ENCODE results near the gene MPV17.
"Not testable (repeated sequence)": the region's sequence is repeated elsewhere in the genome, so short reads cannot be mapped to it uniquely, and the experiment has no call there.

Gene MPV17

GRCh38 chr2:27322766-27323595, at the start of gene MPV17:
MPV17 (minus strand) TSS chr2:27323097; CDS start chr2:27322517, 580 bp downstream.
- DNase-seq, result peak; percentile 70 to 83

DNA sequence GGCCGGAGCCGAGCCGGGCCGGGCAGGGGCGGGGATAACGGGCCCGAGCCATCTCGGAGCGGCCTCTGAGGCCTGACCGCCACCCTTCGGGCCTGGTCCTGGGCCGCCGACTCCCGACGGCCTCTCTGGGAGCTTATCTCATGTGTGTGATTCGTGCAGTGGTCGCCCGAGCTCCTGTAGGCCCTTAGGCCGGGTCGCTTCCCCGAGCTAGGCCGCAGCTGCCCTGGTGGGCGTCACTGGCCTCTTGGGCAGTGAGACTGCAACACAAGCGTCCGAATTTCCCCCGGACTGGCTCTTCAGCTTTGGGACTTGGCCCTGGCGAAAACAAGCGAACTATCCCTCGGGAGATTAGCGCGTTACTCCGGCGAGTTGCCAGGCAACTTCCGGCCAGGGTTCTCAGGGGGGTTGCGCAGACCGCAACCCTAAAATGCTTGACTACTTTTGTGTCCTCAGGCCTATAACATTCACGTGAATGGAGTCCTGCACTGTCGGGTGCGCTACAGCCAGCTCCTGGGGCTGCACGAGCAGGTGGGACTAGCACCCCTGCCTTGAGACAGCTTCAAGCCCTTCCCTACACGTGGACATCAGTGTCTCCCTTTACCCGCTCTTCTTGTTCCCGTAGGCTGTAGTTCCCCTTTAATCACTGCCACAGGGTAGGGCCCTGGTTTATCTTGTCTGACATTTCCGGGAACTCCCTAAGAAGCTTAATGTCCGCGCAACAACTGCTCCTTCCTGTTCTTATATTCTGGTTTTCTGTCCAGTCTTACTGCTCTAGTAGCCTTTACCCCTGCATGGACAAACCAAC, 48.1 kb upstream of the MPV17 start:
- no peak for DNase-seq

DNA sequence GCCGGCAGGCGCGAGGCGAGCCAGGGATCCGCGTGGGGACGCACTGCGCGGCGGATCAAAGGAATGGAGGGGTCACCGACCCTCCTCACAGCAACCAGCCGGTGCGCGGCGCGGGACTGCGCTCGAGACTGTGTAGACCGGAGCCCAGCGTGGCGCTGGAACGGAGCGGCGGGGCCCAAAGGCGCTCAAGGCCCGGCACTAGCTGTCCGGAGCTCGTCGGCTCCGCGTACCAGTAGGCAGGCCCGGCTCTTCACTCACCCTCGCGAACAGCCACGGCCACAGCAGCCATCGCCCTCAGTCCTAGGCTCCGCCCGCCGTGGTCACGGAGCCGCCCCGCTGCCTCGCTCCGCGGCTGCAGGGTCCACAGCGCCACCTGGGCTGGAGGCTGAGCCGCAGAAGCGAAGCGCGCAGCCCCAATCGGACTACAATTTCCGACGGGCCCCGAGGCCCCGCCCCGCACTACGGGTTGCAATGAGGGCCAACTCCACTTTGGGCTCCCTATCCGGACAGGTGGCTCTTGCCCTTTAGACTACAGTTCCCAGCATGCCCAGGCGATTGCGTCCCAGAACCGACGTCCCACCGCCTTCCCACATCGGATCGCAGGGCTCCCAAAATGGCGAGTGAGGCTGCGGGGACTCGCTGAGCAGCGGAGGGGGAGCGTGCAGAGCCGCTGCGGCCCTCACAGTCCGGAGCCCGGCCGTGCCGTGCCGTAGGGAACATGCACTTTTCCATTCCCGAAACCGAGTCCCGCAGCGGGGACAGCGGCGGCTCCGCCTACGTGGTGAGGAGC, 47.3 kb upstream of the MPV17 start, which contains the start of the genes EIF2B4 and SNX17:
TSS of gene EIF2B4 (minus strand) at position 313 of the 790 bp plus-strand sequence. CDS start at position 289, 24 bp downstream.
TSS of gene SNX17 (plus strand) at position 591 of the 790 bp plus-strand sequence. CDS start at position 719, 128 bp downstream.
- peak; percentile 93 to 96 for DNase-seq

DNA sequence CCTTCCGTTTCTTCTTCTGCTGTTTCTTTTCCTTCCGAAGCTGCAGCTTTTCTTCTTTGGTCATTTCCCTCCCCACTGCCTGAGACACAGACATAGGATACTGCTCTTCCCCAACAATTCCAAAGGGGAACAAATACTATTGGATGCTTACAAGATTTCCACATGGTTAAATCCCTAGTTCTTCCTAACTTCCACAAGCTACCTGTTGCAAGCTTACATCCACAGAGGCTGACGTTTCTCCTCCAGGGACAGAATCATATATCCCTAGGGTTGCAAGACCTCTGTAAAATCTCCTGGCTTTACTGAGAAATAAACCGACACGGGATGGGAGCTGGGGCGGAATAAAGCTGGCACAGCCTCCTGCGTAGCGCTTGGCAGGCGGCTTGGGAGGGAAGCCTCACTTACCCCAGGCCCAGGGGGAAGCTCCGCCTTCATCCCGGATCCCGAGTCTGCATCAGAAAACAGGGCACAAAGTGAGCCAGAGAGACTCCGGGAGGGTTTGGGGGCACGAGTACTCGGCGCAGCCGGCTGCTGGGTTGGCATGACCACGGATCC, 46.7 kb upstream of the MPV17 start:
- DNase-seq, result peak in 1 of 2 experiments; percentile 29

GRCh38 chr2:27363933-27364332, 41.0 kb upstream of the MPV17 start:
- DNase-seq, result no peak

GRCh38 chr2:27362678-27363420, 40.0 kb upstream of the MPV17 start:
- DNase-seq, result no peak

- peak; percentile 97 to 98 for DNase-seq
Measured at GRCh38 chr2:27356382-27357181, 33.7 kb upstream of the MPV17 start, which contains the start of gene GTF3C2. GTF3C2 (minus strand) TSS chr2:27356764; CDS start chr2:27343554, 13,210 bp downstream.

GRCh38 chr2:27356056-27356381, 33.1 kb upstream of the MPV17 start:
- DNase-seq, result no peak

DNA sequence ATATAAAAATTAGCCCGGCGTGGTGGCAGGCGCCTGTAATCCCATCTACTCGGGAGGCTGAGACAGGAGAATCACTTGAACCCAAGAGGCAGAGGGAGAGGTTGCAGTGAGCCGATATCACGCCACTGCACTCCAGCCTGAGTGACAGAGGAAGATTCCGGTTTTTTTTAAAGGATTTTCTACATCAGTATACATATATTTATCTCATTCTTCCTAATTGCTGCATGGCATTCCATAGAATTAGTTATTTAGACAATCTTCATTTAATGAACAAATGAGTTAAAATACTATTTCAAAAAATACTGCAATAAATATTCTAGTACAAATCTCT, 31.7 kb upstream of the MPV17 start:
- no peak for DNase-seq

- no peak for DNase-seq
Measured at GRCh38 chr2:27353762-27354596, 31.1 kb upstream of the MPV17 start.

DNA sequence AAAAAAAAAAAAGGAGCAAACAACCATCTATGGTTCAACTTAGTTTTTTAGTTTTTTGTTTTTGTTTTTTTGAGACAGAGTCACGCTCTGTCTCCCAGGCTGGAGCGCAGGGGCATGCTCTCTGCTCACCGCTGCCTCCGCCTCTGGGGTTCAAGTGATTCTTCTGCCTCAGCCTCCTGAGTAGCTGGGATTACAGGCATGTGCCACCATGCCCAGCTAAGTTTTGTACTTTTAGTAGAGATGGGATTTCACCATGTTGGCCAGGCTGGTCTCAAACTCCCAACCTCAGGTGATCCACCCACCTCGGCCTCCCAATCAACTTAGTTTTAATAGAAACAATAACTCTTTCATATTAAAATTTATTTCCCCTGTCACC, 30.5 kb upstream of the MPV17 start:
- not testable (repeated sequence) for DNase-seq

DNA sequence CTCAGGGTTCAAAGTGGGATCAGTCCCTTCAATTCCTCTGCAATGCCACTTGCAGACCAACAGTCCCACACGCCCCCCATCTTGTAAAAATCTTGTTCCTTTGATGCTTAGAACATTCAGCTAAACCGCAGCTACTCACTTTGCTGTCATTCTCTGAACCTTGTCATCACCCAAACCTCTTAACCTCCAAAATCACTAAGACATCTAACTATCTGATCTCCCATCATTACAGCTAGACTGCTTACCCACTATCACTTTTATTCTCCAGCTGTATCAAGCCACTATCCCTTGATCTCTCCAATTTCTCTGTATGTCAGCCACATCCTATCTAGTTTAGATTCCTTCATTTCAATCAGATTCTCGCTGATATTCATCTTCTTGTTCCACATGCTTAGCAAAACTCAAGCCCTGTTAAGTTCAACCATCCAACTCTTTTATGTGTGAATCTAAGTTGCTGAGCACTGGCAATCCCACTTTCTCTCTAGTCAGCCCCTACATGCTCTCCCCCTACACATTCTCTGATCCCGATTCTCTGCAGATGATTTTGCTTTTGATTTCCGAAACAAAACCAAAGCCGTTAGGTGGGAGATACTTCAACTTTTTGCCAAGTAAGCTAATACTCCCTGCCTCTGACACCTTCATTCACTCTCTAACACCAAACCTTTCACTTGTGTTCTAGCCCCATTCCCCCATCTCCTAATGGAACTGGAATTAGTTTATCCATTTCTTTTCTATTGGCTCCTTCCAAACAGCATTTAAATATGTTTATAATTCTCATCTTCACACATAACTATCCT, 29.1 kb upstream of the MPV17 start:
- no peak for DNase-seq

- no peak for DNase-seq
Measured at GRCh38 chr2:27350106-27350693, 27.3 kb upstream of the MPV17 start.

GRCh38 chr2:27347641-27348040, 24.7 kb upstream of the MPV17 start:
- DNase-seq, result no peak

- no peak for DNase-seq
Measured at GRCh38 chr2:27336173-27336572, 13.3 kb upstream of the MPV17 start.

GRCh38 chr2:27335311-27335710, 12.4 kb upstream of the MPV17 start:
- DNase-seq, result no peak

DNA sequence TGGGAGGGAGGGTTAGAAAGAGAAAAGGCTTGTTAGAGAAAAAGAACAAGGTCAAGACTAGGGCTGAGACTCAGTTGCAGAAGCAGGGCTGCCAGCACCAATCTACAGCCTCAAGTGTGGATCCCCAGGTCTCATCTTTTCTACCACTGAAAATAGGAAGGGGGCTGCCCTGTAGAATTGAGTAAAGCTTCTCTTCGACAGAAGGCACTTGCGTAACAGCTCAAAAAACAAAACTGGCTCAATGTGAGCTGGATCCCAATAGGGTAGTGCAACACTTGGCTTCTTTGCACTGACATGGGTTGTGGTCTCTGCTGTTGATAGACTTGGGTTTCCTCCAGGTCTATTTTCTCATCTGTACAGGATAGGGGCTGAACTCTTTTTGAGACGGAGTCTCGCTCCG, 1.8 kb upstream of the MPV17 start:
- no peak for DNase-seq

DNA sequence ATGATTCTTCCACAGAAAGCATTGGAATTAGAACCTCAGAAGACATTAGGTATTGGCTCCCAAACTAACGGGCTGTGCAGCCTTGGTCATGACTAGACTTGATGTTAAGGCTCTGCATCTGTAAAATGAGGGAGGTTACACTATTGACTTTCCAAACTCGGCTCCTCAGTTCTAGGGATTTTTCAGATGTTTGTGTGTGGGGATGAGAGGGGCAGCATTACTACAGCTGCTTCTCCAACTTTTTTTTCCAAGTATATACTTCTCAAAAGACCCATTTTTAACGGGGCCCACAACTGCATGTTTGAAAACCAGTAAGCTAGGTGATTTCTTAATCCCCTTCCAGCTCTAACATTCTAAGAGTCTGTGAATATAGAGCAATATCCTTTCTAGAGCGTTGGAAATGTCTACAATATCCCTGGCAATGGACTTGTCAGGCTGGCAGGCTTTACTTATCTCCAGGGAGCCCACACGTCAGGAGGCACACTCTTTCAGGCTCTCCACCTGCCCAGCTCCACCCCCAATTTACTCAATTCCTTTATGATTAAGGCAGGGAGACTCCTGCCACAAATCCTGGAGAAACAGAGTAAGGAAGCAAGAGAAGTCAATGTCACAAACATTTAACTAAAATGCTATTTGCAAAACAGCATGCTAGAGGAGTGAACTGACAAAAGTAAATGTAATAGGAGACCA, 844 bp upstream of the MPV17 start:
- DNase-seq, result no peak

Data from NCI-H1930 (cell line).